ENCODE data around the gene DHRS3. TPM values are rescaled to one million over a fixed set of nuclear protein-coding genes. Genes with fewer than 3 reads are reported as not detected.
A peak's percentile ranks its signal among the peaks of the same experiment; 100 is the strongest.

DHRS3 gene
- total RNA-seq, 1 experiment from 2014 or later = 154 TPM

GRCh38 chr1:12591267-12591938 lies 26.6 kb downstream of the DHRS3 start:
- Histone ChIP-seq H3K9me2 (ENCODE audit: insufficient read depth) (no peaks in the 10 kb centered on the region), H3K27me3 (ENCODE audit: insufficient read depth, low read depth) (no peaks in the 10 kb centered on the region), H3K79me2 (ENCODE audit: low read depth) (peaks cover 86% of the 10 kb centered on the region), H2AFZ (no peak overlapping the region), H3K9me3 (ENCODE audit: insufficient read depth, low read depth) (no peaks in the 10 kb centered on the region), H3K4me1 (replicated peaks; ENCODE audit: insufficient read depth) (peaks cover 42% of the 10 kb centered on the region), H3K4me3 (no peak overlapping the region), H4K20me1 (ENCODE audit: insufficient read depth) (no peaks in the 10 kb centered on the region), H3K4me2 (no peak overlapping the region), H3K27ac (no peak overlapping the region), H3K36me3 (ENCODE audit: low read depth) (peaks cover 6% of the 10 kb centered on the region; the same call in 1 of the 2 replicates), H3F3A (ENCODE audit: insufficient read depth, low read depth) (peaks cover 35% of the 10 kb centered on the region; the same call in 1 of the 2 replicates)
- ChIA-PET CTCF (no interaction called here), POLR2A (ENCODE audit: unreplicated experiment) (interaction anchor here (0.7 kb wide), 1 partner anchor 26 kb away, joined by 3 read pairs; the partner anchor contains the start of gene DHRS3)
- intact Hi-C loops (cut with micrococcal nuclease; ENCODE audit: unreplicated experiment) = no loop called here
- TF ChIP-seq CTCF (conservative IDR thresholded peaks at IDR 0.05) (no peak), EZH2 (IDR thresholded peaks at IDR 0.05; ENCODE audit: low read depth) (no peak)
- DNase-seq = no peak
- no TSS peak for BruUV-seq (replicated peaks)

- Histone ChIP-seq H3K4me2 (no peak overlapping the region), H3K9me2 (ENCODE audit: insufficient read depth) (no peaks in the 10 kb centered on the region), H3K79me2 (ENCODE audit: low read depth) (peaks cover 93% of the 10 kb centered on the region), H3K4me1 (replicated peaks; ENCODE audit: insufficient read depth) (peaks cover 29% of the 10 kb centered on the region), H3K27me3 (ENCODE audit: insufficient read depth, low read depth) (no peaks in the 10 kb centered on the region), H3K36me3 (ENCODE audit: low read depth) (no peaks in the 10 kb centered on the region; the same call in 1 of the 2 replicates), H3K9me3 (ENCODE audit: insufficient read depth, low read depth) (no peaks in the 10 kb centered on the region), H4K20me1 (ENCODE audit: insufficient read depth) (no peaks in the 10 kb centered on the region), H3K27ac (no peak overlapping the region), H2AFZ (no peak overlapping the region), H3K4me3 (no peak overlapping the region), H3F3A (ENCODE audit: insufficient read depth, low read depth) (peaks cover 18% of the 10 kb centered on the region; the same call in 1 of the 2 replicates)
- DNase-seq = no peak
- no peak for TF ChIP-seq CTCF (conservative IDR thresholded peaks at IDR 0.05)
- no peak for TF ChIP-seq EZH2 (IDR thresholded peaks at IDR 0.05; ENCODE audit: low read depth)
- CTCF ChIA-PET = no interaction called here
- POLR2A ChIA-PET (ENCODE audit: unreplicated experiment) = no interaction called here
- intact Hi-C loops (cut with micrococcal nuclease; ENCODE audit: unreplicated experiment) = no loop called here
- BruUV-seq (replicated peaks) = no TSS peak
These were observed 29.3 kb downstream of the DHRS3 start for GRCh38 chr1:12588695-12589094.

GRCh38 chr1:12587981-12588640 lies 29.9 kb downstream of the DHRS3 start:
- H3K9me3 ChIP-seq (ENCODE audit: insufficient read depth, low read depth) = no peaks in the 10 kb centered on the region
- no peak overlapping the region for H2AFZ ChIP-seq
- no peaks in the 10 kb centered on the region for H3K9me2 ChIP-seq (ENCODE audit: insufficient read depth)
- no TSS peak for BruUV-seq (replicated peaks)
- ChIA-PET POLR2A (ENCODE audit: unreplicated experiment) (no interaction called here), CTCF (no interaction called here)
- no peak overlapping the region for H3K4me3 ChIP-seq
- peaks cover 87% of the 10 kb centered on the region for H3K79me2 ChIP-seq (ENCODE audit: low read depth)
- peak in 1 of 2 experiments; percentile 63 for DNase-seq
- no peaks in the 10 kb centered on the region; the same call in 1 of the 2 replicates for H3K36me3 ChIP-seq (ENCODE audit: low read depth)
- H3K27ac ChIP-seq = 0 out of 2 replicates have a peak overlapping the region, but pooled peaks have one; percentile 12
- no peak overlapping the region for H3K4me2 ChIP-seq
- no peaks in the 10 kb centered on the region for H3K27me3 ChIP-seq (ENCODE audit: insufficient read depth, low read depth)
- TF ChIP-seq EZH2 (IDR thresholded peaks at IDR 0.05; ENCODE audit: low read depth) = no peak
- no peak for TF ChIP-seq CTCF (conservative IDR thresholded peaks at IDR 0.05)
- peaks cover 18% of the 10 kb centered on the region; the same call in 1 of the 2 replicates for H3F3A ChIP-seq (ENCODE audit: insufficient read depth, low read depth)
- H4K20me1 ChIP-seq (ENCODE audit: insufficient read depth) = no peaks in the 10 kb centered on the region
- peaks cover 23% of the 10 kb centered on the region for H3K4me1 ChIP-seq (replicated peaks; ENCODE audit: insufficient read depth)
- intact Hi-C loops (cut with micrococcal nuclease; ENCODE audit: unreplicated experiment) = no loop called here

Data from PC-9 (cell line).